Progenitor cell of endocrine pancreas (in vitro differentiated cells): ENCODE results near the gene PALLD. TPM values are rescaled to one million over a fixed set of nuclear protein-coding genes. Genes with fewer than 3 reads are reported as not detected.

Source experiments
- DNase-seq: peaks from one replicate; pipeline ENCODE4 v3.0.0; 2021; ENCODE audit warnings: low spot score; ENCODE audit not compliant: unreplicated experiment
- H3K27ac Mint-ChIP-seq: 2 replicates; pipeline ENCODE4 v1.8.0; 2021; ENCODE audit warnings: mild to moderate bottlenecking, moderate library complexity, mixed read lengths
- H3K27me3 Mint-ChIP-seq: 2 replicates; pipeline ENCODE4 v1.8.0; 2021; ENCODE audit warnings: mixed read lengths
- H3K36me3 Mint-ChIP-seq: 2 replicates; pipeline ENCODE4 v1.8.0; 2022; ENCODE audit warnings: mixed read lengths; ENCODE audit not compliant: insufficient read depth
- H3K4me1 Mint-ChIP-seq: 2 replicates; pipeline ENCODE4 v1.8.0; 2021; ENCODE audit warnings: low read depth, mixed read lengths
- H3K4me3 Mint-ChIP-seq: 2 replicates; pipeline ENCODE4 v1.8.0; 2021; ENCODE audit warnings: low read depth, mild to moderate bottlenecking, moderate library complexity, mixed read lengths
- H3K9me3 Mint-ChIP-seq: 2 replicates; pipeline ENCODE4 v1.8.0; 2021; ENCODE audit warnings: low read depth, mixed read lengths
- total RNA-seq: library from RNA; stranded (reverse); gene quantifications from 2 replicates; pipeline ENCODE4 v1.2.1, GENCODE V29; 2021
- TF ChIP-seq, protein P1 (sequence below): fragments of 200-600 bp; sonication (generic); IDR thresholded peaks from one replicate; pipeline ENCODE4 v1.5.0; 2021; ENCODE audit warnings: antibody characterized with exemption, mild to moderate bottlenecking; ENCODE audit not compliant: unreplicated experiment

PALLD gene
- total RNA-seq, 1 donor from 2014 or later: 43.2 TPM

DNA sequence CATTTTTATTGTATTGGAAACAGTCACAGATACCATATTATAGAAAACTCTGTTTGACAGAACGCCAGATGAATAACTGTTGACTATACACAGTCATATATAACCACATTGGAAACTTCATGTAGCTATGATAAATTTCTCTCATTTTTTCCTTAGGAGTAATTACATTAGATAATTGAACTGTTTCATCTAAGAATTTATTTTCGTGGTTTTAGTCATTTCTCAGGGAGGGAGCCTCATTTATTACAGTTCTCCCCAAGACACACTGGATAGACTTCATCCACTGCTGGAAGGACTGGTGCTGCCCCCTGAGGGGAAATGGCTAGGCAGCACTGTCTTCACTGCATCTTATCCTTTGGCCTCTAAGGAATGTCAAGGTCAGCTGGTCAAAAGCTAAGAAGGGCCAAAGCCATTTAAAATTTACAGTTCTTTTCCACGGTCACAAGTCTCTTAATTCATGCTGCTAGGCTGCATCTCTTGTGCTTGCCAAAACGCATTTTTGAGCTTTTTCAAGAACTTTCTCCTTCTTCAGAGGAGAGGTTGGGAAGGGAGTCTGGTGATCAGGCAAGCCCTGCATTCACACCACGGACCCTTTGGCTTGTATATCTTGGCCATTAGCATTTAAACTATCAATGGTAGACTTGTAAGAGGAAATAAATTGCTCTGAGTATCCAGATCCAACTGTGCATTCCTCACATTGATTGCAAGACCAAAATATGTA, 368.1 kb downstream of the PALLD start:
- Mint-ChIP-seq H3K9me3 (no peaks in the 10 kb centered on the region), H3K4me1 (no peaks in the 10 kb centered on the region), H3K27ac (no peak overlapping the region), H3K27me3 (no peaks in the 10 kb centered on the region), H3K4me3 (no peak overlapping the region), H3K36me3 (peaks cover 7% of the 10 kb centered on the region)
- TF ChIP-seq, protein P1, sequence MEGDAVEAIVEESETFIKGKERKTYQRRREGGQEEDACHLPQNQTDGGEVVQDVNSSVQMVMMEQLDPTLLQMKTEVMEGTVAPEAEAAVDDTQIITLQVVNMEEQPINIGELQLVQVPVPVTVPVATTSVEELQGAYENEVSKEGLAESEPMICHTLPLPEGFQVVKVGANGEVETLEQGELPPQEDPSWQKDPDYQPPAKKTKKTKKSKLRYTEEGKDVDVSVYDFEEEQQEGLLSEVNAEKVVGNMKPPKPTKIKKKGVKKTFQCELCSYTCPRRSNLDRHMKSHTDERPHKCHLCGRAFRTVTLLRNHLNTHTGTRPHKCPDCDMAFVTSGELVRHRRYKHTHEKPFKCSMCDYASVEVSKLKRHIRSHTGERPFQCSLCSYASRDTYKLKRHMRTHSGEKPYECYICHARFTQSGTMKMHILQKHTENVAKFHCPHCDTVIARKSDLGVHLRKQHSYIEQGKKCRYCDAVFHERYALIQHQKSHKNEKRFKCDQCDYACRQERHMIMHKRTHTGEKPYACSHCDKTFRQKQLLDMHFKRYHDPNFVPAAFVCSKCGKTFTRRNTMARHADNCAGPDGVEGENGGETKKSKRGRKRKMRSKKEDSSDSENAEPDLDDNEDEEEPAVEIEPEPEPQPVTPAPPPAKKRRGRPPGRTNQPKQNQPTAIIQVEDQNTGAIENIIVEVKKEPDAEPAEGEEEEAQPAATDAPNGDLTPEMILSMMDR: no peak
- no peak for DNase-seq

DNA sequence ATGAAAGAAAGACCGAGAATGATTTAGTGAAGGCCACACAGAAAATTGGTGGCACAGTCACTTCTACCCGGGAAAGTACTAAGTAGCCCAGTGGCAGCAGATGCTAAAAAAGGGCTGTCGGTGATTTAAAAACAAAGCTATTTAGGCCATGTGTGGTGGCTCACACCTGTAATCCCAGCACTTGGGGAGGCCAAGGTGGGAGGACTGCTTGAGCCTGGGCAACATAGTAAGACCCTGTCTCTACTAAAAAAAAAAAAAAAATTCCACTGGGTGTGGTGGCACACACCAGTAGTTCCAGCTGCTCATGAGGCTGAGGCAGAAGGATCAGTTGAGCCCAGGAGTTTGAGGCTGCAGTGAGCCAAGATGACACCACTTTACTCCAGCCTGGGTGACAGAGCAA, 369.0 kb downstream of the PALLD start:
- Mint-ChIP-seq H3K27me3 (no peaks in the 10 kb centered on the region), H3K27ac (no peak overlapping the region), H3K4me3 (no peak overlapping the region), H3K36me3 (peaks cover 7% of the 10 kb centered on the region), H3K9me3 (no peaks in the 10 kb centered on the region), H3K4me1 (no peaks in the 10 kb centered on the region)
- TF ChIP-seq, protein P1: no peak
- no peak for DNase-seq

DNA sequence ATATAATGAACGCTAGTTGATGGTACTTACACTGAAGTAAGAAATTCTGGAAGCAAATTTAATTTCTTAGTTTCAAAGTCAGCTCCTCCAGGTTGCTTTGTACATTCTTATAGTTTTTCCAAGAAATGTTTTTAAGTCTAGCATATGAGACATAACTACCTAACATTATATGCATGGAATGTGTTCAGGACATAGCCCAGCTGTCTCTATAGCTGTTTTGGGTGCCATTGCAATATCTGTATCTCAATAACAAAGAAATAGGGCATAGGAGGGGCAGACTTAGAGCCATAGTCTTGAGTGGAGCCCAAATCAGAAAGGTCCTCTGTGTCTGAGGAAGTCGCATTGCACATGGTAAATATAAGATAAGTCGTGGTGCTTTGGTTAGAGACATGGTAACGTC, 369.8 kb downstream of the PALLD start:
- DNase-seq: no peak
- Mint-ChIP-seq H3K4me3 (no peak overlapping the region), H3K4me1 (no peaks in the 10 kb centered on the region), H3K27ac (no peak overlapping the region), H3K27me3 (no peaks in the 10 kb centered on the region), H3K9me3 (no peaks in the 10 kb centered on the region), H3K36me3 (peaks cover 7% of the 10 kb centered on the region)
- TF ChIP-seq, protein P1: no peak

DNA sequence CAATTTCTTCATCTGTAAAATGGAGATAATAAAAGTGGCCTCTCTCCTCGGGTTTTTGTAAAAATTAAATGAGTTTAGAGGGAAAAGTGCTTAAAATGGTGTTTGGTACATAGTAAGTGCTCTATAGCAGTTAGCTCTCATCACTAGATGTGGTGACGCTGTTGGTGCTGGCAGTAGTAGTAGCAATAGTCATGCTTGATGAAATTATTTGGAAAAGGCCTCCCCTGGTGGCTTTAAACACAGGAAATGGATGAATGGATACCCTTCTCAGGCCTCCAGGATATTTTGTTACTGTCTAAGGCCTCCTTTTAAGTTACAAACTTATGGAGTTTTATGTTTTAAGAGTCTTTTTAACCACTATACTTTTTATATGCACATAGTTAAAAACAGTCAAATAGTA, 370.3 kb downstream of the PALLD start:
- Mint-ChIP-seq H3K9me3 (no peaks in the 10 kb centered on the region), H3K27me3 (no peaks in the 10 kb centered on the region), H3K36me3 (peaks cover 8% of the 10 kb centered on the region), H3K4me1 (no peaks in the 10 kb centered on the region), H3K4me3 (no peak overlapping the region), H3K27ac (no peak overlapping the region)
- TF ChIP-seq, protein P1: no peak
- no peak for DNase-seq

DNA sequence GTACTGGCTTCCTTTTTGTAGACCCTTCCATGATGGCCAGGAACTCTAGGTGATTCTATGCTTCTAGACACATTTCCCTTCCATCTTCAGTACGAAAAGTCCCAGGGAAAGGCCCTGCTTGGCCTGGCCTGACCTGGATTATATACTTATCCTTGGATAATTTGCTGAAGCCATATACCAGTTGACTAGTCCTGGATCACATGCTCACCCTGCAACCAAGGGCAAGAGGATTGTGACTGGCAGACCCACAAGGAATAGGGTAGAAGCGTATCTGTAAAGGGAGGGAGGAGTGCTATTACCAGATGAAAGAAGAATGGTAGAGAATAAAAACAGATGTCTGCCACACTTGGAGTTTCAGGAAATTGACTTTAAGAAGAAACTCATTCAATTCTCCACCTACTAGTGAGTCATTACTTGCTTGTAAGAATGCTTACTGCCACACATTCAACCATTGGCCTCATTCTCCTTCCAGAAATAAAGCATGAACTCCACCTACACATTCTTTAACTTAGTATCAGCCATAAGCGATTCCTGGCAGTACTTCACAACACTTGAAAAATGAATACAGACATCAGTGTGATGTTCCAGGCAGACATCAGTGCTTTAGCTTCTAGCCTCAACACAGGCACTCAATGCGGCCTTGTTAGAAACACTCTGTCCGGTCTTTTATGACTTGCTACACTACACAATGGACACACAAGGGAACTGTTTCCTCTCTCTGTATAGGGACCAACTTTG, 371.4 kb downstream of the PALLD start:
- H3K4me1 Mint-ChIP-seq: no peaks in the 10 kb centered on the region
- DNase-seq: no peak
- H3K27me3 Mint-ChIP-seq: no peaks in the 10 kb centered on the region
- no peaks in the 10 kb centered on the region for H3K9me3 Mint-ChIP-seq
- TF ChIP-seq, protein P1: no peak
- H3K4me3 Mint-ChIP-seq: no peak overlapping the region
- peaks cover 2% of the 10 kb centered on the region for H3K36me3 Mint-ChIP-seq
- H3K27ac Mint-ChIP-seq: no peak overlapping the region
